GM19438 (cell line): ENCODE results near the gene SCART1.

Experiments used
- ATAC-seq: cut with Tn5 transposase; IDR thresholded peaks from one replicate; pipeline ENCODE4 v1.9.1; 2021; ENCODE audit warnings: low read depth; ENCODE audit not compliant: unreplicated experiment

SCART1 gene

GRCh38 chr10:133454204-133454893, 604 bp downstream of the SCART1 start:
- ATAC-seq = no peak

GRCh38 chr10:133455196-133455595, 1.5 kb downstream of the SCART1 start:
- ATAC-seq = no peak

- no peak for ATAC-seq
Observed at GRCh38 chr10:133455611-133456031, 1.9 kb downstream of the SCART1 start.

- no peak for ATAC-seq
Observed at GRCh38 chr10:133456041-133456951, 2.6 kb downstream of the SCART1 start.

- ATAC-seq = no peak
Observed at GRCh38 chr10:133457100-133457841, 3.5 kb downstream of the SCART1 start.

- ATAC-seq = no peak
Observed at GRCh38 chr10:133458021-133458709, 4.4 kb downstream of the SCART1 start.

- ATAC-seq = no peak
Observed at GRCh38 chr10:133458710-133459453, 5.1 kb downstream of the SCART1 start.

- ATAC-seq = no peak
Observed at GRCh38 chr10:133459454-133460207, 5.9 kb downstream of the SCART1 start.

GRCh38 chr10:133460208-133460769, 6.5 kb downstream of the SCART1 start:
- no peak for ATAC-seq

GRCh38 chr10:133461027-133461426, 7.3 kb downstream of the SCART1 start:
- ATAC-seq = no peak

- no peak for ATAC-seq
Observed at GRCh38 chr10:133461841-133462240, 8.1 kb downstream of the SCART1 start.

GRCh38 chr10:133462512-133463305, 9.0 kb downstream of the SCART1 start:
- ATAC-seq = no peak

- ATAC-seq = no peak
Observed at GRCh38 chr10:133464582-133465031, 10.9 kb downstream of the SCART1 start.

GRCh38 chr10:133465191-133465949, 11.6 kb downstream of the SCART1 start:
- no peak for ATAC-seq

GRCh38 chr10:133465950-133466474, 12.3 kb downstream of the SCART1 start:
- ATAC-seq = no peak

GRCh38 chr10:133466683-133467275, 13.0 kb downstream of the SCART1 start:
- ATAC-seq = no peak
